IMR-90 (cell line): ENCODE measurements around the gene APPL2.
A peak's percentile ranks its signal among the peaks of the same experiment; 100 is the strongest.

ENCODE experiments used
- BHLHE40 ChIP-seq: fragments of 150-350 bp; IDR thresholded peaks from 2 replicates; pipeline ENCODE4 v1.6.1; 2016; ENCODE audit warnings: mild to moderate bottlenecking, low read depth, low read length
- MAFK ChIP-seq: IDR thresholded peaks from 2 replicates; pipeline ENCODE4 v1.6.1; 2012; ENCODE audit warnings: low read depth, low read length, improper control_type of control experiment
- MAZ ChIP-seq: IDR thresholded peaks from 2 replicates; pipeline ENCODE4 v1.6.1; 2012; ENCODE audit warnings: low read depth, mild to moderate bottlenecking, low read length, improper control_type of control experiment, moderate library complexity, borderline replicate concordance
- MXI1 ChIP-seq: IDR thresholded peaks from 2 replicates; pipeline ENCODE4 v1.6.1; 2012; ENCODE audit warnings: low read depth, mild to moderate bottlenecking, low read length, moderate library complexity, borderline replicate concordance
- NFE2L2 ChIP-seq: fragments of 150-350 bp; IDR thresholded peaks from 2 replicates; pipeline ENCODE4 v1.6.1; 2016; ENCODE audit warnings: low read depth, mild to moderate bottlenecking, low read length
- POLR2A ChIP-seq: IDR thresholded peaks from 2 replicates; pipeline ENCODE4 v1.6.1; 2012; ENCODE audit warnings: mild to moderate bottlenecking, low read depth, low read length
- RCOR1 ChIP-seq: IDR thresholded peaks from 2 replicates; pipeline ENCODE4 v1.6.1; 2012; ENCODE audit warnings: mild to moderate bottlenecking, low read length, improper control_type of control experiment; ENCODE audit not compliant: insufficient replicate concordance
- RFX5 ChIP-seq: IDR thresholded peaks from 2 replicates; pipeline ENCODE4 v1.8.0; 2012; ENCODE audit warnings: low read depth, mild to moderate bottlenecking, low read length, moderate library complexity
- SMC3 ChIP-seq: fragments of 150-350 bp; IDR thresholded peaks from 2 replicates; pipeline ENCODE4 v1.6.1; 2016; ENCODE audit warnings: low read depth, mild to moderate bottlenecking, antibody characterized with exemption, low read length, moderate library complexity
- TF ChIP-seq, protein P1 (sequence below): conservative IDR thresholded peaks from 2 replicates; pipeline ENCODE4 v1.5.1; 2012; ENCODE audit warnings: mild to moderate bottlenecking, low read depth, low read length, improper control_type of control experiment
- TF ChIP-seq, protein P2 (sequence below): fragments of 150-350 bp; IDR thresholded peaks from 2 replicates; pipeline ENCODE4 v1.6.1; 2016; ENCODE audit warnings: low read depth, mild to moderate bottlenecking, low read length, moderate library complexity, borderline replicate concordance

DNA sequence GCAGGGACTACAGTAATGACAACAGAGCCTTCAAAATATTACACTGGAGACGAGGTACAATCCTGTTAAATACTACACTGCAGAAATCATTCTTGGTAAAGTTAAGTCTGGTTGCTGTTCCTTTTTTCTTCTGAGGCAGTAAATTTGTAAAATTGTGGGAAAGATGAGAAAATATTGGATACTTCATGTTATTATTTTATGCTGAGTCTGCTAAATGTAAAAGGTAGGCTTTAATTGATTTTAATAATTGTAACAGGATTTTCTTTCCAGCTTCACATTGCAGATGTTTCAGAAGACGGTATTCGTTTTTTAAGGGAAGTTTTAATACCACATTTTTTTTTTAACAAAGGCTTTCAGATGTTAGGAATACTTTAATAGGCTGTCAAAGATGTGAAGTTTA lies 65.8 kb downstream of the APPL2 start:
- TF ChIP-seq MXI1 = no peak
- TF ChIP-seq, protein P1, sequence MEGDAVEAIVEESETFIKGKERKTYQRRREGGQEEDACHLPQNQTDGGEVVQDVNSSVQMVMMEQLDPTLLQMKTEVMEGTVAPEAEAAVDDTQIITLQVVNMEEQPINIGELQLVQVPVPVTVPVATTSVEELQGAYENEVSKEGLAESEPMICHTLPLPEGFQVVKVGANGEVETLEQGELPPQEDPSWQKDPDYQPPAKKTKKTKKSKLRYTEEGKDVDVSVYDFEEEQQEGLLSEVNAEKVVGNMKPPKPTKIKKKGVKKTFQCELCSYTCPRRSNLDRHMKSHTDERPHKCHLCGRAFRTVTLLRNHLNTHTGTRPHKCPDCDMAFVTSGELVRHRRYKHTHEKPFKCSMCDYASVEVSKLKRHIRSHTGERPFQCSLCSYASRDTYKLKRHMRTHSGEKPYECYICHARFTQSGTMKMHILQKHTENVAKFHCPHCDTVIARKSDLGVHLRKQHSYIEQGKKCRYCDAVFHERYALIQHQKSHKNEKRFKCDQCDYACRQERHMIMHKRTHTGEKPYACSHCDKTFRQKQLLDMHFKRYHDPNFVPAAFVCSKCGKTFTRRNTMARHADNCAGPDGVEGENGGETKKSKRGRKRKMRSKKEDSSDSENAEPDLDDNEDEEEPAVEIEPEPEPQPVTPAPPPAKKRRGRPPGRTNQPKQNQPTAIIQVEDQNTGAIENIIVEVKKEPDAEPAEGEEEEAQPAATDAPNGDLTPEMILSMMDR = no peak
- TF ChIP-seq, protein P2, sequence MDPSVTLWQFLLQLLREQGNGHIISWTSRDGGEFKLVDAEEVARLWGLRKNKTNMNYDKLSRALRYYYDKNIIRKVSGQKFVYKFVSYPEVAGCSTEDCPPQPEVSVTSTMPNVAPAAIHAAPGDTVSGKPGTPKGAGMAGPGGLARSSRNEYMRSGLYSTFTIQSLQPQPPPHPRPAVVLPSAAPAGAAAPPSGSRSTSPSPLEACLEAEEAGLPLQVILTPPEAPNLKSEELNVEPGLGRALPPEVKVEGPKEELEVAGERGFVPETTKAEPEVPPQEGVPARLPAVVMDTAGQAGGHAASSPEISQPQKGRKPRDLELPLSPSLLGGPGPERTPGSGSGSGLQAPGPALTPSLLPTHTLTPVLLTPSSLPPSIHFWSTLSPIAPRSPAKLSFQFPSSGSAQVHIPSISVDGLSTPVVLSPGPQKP = no peak
- TF ChIP-seq POLR2A = no peak
- no peak for TF ChIP-seq RFX5
- no peak for TF ChIP-seq MAZ
- no peak for TF ChIP-seq RCOR1
- no peak for TF ChIP-seq BHLHE40
- TF ChIP-seq NFE2L2 = no peak
- TF ChIP-seq MAFK = peak; percentile 97
- no peak for TF ChIP-seq SMC3
